ENCODE measurements around the gene MUC5AC. TPM values are rescaled to one million over a fixed set of nuclear protein-coding genes. Genes with fewer than 3 reads are reported as not detected.
"Not testable (repeated sequence)": the region's sequence is repeated elsewhere in the genome, so short reads cannot be mapped to it uniquely, and the experiment has no call there.

The MUC5AC gene
- total RNA-seq, 1 experiment from 2014 or later: 9.0 TPM

- no peak for DNase-seq (ENCODE audit: low spot score)
These were observed 19.4 kb downstream of the MUC5AC start for GRCh38 chr11:1177020-1177770.

- no peak for DNase-seq (ENCODE audit: low spot score)
These were observed 20.0 kb downstream of the MUC5AC start for GRCh38 chr11:1177771-1178090.

DNA sequence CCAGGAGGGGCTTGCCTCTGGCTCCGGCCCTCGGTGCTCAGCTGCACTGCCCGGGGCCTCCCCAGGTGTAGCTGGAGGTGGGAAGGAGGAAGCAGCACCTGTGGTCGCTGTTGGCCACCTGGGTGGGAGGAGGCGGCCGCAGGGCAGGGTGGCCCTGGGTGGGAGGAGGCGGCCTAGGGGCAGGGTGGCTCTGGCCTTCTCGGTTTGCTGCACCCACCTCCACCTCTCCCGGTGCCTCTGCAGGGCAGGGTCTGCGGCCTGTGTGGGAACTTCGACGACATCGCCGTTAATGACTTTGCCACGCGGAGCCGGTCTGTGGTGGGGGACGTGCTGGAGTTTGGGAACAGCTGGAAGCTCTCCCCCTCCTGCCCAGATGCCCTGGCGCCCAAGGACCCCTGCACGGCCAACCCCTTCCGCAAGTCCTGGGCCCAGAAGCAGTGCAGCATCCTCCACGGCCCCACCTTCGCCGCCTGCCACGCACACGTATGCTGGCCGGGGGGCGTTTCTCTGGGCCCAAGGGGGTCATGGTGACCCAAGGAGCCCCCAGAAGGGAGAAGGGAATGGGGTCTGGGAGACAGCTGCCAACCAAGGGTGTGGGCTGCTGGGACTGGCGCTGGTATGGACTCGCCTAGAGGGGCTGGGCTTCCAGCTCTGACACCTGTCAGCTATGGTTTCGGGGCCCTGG, 20.6 kb downstream of the MUC5AC start:
- DNase-seq (ENCODE audit: low spot score): no peak

GRCh38 chr11:1178906-1179305, 21.2 kb downstream of the MUC5AC start:
- no peak for DNase-seq (ENCODE audit: low spot score)

DNA sequence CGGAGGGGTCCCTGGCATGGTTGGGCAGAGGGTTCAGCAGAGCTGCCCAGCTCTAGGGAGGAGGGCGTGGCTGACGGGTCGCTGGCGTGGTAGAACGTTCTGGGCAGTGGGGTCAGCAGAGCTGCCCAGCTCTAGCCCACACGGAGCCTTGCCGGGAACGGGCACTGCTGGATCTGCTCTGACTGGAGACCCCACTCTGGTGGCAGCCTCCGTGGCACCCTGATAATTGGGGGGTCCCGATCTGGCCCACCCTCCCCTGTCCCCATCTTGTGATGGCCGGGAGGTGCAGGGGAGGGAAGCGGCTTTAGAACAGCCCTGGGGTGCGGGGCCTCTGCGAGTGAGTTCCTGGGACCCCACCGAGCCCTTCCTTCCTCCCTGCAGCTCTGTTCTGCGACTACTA, 21.9 kb downstream of the MUC5AC start:
- no peak for DNase-seq (ENCODE audit: low spot score)

DNA sequence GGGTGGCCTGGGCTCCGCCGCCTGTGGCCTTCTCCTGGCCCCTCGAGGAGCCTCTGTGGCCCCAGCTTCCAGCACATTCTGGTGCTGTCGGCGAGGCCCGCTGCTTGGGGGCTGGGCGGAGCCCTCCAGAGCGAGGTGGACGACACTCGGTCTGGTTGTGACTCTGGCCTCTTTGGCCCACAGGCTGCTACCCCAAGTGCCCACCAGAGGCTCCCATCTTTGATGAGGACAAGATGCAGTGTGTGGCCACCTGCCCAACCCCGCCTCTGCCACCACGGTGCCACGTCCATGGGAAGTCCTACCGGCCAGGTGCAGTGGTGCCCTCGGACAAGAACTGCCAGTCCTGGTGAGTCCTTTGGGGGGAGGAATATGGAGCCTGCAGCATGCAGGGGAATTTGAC, 22.4 kb downstream of the MUC5AC start:
- DNase-seq (ENCODE audit: low spot score): no peak

GRCh38 chr11:1180947-1181391, 23.2 kb downstream of the MUC5AC start:
- no peak for DNase-seq (ENCODE audit: low spot score)

- no peak for DNase-seq (ENCODE audit: low spot score)
These were observed 23.7 kb downstream of the MUC5AC start for GRCh38 chr11:1181420-1181819.

DNA sequence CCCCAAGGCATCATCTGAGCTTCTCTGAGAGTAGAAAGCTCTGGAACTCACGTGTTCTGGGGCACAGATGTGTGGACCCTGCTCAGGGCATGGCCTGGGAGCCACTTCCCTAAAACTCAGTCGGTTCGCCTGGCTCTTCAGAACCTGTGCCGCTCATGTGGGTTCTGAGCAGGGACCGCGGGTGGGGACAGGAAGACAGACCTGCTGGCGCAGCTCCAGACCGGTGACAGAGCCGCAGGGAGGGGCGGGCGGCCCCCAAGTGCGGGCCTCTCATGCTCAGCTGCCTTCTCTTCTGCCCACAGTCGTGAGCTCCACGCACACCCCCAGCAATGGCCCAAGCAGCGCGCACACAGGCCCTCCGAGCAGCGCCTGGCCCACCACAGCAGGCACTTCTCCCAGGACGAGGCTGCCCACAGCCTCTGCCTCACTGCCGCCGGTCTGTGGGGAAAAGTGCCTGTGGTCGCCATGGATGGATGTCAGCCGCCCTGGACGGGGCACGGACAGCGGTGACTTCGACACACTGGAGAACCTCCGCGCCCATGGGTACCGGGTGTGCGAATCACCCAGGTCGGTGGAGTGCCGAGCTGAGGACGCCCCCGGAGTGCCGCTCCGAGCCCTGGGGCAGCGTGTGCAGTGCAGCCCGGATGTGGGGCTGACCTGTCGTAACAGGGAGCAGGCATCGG, 24.2 kb downstream of the MUC5AC start:
- no peak for DNase-seq (ENCODE audit: low spot score)

DNA sequence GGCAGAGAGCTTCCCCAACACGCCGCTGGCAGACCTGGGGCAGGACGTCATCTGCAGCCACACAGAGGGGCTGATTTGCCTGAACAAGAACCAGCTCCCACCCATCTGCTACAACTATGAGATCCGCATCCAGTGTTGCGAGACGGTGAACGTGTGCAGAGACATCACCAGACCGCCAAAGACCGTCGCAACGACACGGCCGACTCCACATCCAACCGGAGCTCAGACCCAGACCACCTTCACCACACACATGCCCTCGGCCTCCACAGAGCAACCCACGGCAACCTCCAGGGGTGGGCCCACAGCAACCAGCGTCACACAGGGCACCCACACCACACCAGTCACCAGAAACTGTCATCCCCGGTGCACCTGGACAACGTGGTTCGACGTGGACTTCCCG, 26.4 kb downstream of the MUC5AC start:
- not testable (repeated sequence) for DNase-seq (ENCODE audit: low spot score)

GRCh38 chr11:1188451-1189130, 30.8 kb downstream of the MUC5AC start:
- not testable (repeated sequence) for DNase-seq (ENCODE audit: low spot score)

DNA sequence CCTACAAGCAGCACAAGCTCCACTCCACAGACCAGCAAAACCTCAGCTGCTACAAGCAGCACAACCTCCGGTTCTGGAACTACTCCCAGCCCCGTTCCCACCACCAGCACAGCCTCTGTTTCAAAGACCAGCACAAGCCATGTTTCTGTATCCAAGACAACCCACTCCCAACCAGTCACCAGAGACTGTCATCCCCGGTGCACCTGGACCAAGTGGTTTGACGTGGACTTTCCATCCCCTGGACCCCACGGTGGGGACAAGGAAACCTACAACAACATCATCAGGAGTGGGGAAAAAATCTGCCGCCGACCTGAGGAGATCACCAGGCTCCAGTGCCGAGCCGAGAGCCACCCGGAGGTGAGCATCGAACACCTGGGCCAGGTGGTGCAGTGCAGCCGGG, 32.1 kb downstream of the MUC5AC start:
- not testable (repeated sequence) for DNase-seq (ENCODE audit: low spot score)

DNA sequence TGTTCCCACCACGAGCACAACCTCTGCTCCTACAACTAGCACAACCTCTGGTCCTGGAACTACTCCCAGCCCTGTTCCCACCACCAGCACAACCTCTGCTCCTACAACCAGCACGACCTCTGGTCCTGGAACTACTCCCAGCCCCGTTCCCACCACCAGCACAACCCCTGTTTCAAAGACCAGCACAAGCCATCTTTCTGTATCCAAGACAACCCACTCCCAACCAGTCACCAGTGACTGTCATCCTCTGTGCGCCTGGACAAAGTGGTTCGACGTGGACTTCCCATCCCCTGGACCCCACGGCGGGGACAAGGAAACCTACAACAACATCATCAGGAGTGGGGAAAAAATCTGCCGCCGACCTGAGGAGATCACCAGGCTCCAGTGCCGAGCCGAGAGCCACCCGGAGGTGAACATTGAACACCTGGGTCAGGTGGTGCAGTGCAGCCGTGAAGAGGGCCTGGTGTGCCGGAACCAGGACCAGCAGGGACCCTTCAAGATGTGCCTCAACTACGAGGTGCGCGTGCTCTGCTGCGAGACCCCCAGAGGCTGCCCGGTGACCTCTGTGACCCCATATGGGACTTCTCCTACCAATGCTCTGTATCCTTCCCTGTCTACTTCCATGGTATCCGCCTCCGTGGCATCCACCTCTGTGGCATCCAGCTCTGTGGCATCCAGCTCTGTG, 34.2 kb downstream of the MUC5AC start:
- not testable (repeated sequence) for DNase-seq (ENCODE audit: low spot score)

- DNase-seq (ENCODE audit: low spot score): no peak
These were observed 35.1 kb downstream of the MUC5AC start for GRCh38 chr11:1192741-1193325.

- no peak for DNase-seq (ENCODE audit: low spot score)
These were observed 35.8 kb downstream of the MUC5AC start for GRCh38 chr11:1193326-1194230.

DNA sequence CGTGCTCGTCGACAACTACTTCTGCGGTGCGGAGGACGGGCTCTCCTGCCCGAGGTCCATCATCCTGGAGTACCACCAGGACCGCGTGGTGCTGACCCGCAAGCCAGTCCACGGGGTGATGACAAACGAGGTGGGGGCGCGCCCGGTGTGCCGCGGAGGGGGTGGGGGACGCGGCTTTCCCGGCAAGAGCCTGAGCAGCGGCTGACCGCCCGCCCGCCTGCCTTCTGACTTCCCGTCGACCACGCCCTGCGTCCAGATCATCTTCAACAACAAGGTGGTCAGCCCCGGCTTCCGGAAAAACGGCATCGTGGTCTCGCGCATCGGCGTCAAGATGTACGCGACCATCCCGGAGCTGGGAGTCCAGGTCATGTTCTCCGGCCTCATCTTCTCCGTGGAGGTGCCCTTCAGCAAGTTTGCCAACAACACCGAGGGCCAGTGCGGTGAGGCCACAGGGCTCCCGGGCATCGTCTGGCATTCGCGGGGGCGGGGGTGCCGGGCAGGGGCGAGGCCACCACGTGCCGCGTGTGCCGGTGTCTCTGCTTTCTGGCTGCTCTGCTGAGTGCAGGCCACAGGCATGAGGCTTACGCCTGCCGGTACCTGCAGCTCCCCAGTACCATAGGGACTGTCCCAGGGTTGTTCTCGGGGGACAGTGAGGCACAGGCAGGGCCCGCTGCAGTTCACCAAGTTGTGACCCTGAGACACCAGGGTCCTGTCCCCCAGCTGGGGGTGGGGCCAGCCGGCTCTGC, 36.7 kb downstream of the MUC5AC start:
- no peak for DNase-seq (ENCODE audit: low spot score)

DNA sequence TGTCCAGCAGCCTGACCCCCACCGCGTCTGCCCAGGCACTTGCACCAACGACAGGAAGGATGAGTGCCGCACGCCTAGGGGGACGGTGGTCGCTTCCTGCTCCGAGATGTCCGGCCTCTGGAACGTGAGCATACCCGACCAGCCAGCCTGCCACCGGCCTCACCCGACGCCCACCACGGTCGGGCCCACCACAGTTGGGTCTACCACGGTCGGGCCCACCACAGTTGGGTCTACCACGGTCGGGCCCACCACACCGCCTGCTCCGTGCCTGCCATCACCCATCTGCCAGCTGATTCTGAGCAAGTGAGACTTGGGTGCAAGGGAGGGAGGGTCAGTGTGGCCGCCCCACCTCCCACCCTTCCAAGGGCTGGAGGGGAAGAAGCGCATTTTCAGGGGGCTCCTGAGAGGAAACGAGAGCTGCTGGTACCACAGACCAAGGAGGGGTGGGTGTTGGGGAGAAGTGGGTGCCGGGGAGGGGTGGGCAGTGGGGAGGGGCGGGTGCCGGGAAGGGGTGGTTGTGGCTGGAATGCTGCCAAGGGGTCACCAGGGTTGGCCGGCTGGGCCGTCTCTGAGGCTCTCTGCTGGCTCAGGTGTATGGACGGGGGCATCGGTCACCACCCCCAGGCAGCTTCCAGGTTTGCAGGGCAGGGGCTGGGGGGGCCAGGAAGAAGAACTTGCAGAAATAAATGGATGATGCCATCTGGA, 37.4 kb downstream of the MUC5AC start:
- no peak for DNase-seq (ENCODE audit: low spot score)

DNA sequence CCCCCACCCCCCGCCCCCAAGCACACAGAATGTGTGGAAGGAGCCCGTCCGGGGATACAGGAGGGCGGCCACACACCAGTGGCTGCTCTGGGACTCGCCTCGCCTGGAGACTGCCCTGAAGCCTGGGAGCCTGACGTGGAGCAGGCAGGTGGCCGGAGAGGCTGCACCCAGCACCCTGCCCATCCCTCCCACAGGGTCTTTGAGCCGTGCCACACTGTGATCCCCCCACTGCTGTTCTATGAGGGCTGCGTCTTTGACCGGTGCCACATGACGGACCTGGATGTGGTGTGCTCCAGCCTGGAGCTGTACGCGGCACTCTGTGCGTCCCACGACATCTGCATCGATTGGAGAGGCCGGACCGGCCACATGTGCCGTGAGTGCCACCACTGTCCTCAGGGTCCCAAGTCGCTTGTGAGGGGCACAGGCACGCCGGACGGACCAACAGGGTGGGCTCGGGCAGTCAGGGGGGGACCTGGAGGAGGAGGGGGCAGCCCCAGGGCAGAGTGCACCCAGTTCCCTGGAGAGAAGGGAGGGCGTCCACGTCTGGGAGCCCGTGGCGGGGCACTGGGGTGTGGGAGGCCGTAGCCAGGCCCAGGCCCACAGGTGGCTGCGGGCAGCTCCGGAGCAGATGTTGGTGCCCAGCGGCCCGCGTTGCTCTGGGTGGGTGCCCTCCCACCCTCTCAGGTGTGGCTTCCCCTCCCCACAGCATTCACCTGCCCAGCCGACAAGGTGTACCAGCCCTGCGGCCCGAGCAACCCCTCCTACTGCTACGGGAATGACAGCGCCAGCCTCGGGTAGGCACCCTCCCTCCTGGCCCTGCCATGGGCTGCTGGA, 38.1 kb downstream of the MUC5AC start:
- no peak for DNase-seq (ENCODE audit: low spot score)

Measured in HT-29 (cell line).